GM21737 (cell line): ENCODE data around the gene SLK.

Experiments
- ATAC-seq: cut with Tn5 transposase; IDR thresholded peaks from one replicate; pipeline ENCODE4 v1.9.1; 2021; ENCODE audit warnings: mild to moderate bottlenecking, moderate library complexity; ENCODE audit not compliant: unreplicated experiment

Gene SLK

DNA sequence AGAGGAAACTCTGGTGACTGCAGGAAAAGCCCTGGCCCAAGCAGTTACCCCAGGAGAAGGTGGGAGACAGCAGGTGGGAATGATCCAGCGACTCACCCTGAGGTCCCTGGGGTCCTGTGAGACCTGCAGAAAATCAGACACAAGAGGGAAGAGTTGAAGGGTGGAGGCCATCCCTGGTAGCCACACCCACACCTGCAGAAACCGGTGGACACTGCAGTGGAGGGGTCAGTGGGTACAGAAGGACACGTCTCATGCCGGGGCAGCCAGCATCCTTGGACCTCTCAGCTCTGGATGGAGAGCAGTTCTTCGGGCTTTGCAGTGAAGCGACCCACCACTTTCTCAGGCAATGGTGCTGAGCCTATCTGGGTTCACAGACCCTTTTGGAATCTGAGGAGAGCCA, 79.7 kb downstream of the SLK start:
- ATAC-seq: no peak

DNA sequence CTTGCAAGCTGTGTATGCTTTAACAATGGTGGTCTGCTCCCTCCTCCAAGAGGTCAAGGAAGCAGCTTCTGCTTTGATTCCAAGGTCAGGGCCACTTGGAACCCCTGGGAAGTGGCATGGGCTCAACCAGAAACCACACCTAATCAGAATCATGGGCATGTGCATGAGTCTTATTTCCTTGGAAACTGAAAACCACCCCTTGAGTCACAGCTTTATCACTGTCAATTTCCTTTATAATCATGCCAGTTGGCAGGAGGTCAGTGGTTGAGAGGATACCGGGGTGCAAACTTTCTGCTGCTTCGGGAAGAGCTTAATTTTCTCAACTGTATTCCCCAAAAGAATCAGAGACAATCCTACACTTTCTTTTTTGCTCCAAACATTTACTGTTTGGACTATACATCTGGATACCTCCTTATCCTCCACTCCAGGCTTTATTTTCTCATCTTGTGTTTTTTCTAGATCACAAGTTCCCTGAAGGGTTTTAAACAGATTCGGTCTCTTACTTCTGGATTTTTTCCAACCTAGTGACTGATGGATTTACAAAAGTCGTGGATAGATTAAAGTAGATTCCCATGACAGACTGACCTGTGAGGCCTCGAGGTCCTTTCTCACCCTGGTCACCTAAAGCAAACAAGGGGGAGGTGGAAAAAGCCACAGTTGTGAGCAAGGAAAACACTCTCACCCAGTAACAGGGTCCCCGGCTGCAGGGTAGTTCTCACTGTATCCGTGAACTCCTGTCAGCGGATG, 82.7 kb downstream of the SLK start:
- ATAC-seq: no peak

DNA sequence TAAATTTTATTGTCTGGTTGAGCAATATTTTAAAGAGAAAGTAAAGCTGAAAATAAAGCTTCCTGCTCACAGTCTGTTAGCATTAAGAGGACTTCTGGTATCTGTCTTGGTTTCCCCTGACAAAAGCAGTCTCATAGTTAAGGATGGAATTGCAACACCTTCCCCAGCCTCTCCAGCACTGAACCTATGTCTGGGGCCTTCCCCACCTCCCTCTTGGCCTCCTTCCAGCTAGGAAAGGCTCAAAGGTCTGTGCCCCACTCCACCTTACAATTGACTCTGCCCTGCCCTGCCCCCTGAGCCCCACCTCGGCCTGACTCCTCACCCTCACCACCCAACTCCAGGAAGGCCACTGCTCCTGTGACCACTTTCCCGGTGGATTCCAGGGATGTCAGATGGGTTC, 85.5 kb downstream of the SLK start:
- no peak for ATAC-seq

DNA sequence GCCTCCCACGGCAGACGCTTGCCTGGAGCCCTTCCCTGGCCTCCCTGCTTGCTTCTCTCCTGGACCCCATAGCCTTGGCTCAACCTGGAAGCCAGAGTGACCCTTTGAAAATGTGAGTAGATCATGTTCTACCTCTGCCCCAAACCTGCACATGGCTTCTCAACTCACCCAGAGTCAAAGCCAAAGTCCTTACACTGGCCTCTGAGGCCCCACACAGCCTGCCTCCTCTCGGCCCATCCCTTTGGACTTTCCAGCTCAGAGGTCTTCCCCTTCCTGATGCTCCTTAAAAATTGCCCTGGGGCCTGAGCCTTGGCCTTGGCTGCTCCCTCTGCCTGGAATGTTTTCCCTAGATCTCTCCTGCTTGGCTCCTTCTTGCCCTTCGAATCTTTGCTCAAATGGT, 86.3 kb downstream of the SLK start:
- ATAC-seq: no peak

DNA sequence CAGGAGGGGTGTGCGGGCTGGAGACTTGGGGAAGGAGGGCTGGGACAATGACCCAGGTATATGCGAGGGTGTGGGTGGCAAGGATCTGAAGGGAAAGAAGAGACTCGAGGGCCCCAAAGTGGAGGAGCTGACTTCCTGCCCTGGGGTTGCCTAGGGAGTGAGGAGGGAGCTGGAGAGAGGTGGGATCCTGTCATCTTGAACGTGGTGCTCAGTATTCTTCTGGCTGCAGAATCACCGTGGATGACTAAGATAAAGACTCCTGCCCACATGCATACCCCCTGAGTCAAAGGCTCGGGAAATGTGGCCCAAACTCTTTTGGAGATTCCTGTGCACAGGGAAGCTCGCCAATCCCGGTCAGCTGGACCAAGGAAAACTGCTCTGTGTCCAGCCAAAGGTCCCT, 87.5 kb downstream of the SLK start:
- ATAC-seq: no peak

DNA sequence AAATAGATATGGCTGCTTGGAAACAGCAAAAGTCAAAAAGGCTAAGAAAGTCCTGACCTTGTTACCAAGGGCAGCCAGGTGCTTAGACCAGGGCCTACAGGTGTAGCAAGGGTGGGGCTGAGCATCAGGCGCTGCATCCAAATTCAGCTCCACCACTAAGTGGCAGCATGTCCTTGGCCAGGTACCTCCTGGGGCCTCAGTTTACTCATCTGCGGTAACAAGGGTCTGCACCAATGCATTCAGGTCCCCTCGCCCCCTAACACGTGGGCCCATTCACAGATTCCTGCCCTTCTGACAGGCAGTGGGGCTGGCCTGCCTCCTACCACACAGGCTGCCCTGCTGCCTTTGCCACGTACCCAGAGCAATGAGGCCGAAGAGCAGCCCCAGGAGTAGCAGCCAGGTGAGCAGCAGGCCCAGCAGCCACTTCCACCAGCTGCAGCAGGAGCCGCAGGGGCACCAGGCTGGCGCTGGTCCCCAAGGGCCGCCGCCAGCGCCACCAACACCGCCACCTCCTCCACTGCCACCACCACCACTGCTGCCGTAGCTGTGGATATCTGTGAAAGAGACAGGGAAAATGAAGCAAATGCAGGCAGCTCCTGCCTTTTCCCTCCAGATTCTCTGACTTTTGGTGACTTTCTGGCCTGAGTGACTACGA, 89.8 kb downstream of the SLK start:
- ATAC-seq: no peak

DNA sequence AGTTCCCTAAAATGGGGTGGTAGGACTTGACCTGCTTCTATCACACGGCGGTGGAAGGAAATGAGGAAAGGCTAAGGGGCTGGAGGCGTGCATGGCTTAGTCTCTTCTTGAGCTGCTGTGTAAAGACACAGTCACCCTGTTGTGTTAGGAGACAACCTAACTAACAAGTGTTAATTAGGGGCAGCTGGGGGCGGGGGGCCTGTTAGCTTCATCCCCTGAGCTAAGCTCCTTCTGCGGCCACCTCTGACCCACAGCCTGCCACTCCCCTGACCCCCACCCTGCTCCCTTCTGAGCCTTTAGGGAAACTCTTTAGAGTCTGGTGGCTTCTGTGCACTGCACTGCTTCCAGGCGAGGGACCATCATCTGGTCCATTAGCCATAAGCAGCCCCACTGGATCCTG, 90.8 kb downstream of the SLK start:
- no peak for ATAC-seq

DNA sequence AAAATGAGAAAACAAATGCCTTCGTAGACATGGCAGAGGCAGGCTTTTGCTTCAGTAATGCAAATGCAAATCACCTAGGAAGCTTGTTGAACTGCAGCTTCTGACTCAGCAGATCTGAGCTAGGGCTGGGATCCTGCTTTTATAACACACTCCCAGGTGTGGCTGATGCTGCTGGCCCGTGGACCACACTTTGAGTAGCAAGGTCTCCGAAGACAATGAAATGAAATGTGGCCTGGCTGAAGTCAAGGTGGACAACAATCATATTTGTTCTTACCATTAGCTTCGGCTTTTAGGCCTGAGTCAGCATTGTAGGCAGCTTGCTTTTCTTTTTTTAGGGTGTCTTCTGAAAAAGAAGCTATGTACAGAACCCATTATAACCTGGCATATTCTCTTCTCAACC, 92.4 kb downstream of the SLK start:
- ATAC-seq: no peak

DNA sequence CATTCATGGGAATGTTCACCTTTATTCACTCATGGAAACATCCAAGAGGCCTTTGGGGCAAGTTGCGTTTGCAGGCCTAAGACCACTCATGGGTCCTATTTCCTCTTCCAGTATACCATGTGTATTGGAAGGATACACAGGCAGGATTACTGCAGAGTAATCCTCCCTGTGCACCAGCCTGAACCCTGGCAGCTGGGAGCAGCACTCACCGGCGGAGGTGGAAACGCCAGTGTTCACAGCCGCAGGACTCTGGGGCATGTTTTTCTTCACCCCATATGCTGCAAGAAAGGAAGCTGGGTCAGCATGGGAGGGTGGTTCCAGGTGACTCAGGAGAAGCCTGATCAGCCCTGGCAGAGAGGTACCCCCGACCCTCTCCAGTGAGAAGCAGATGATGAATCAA, 94.3 kb downstream of the SLK start:
- no peak for ATAC-seq

DNA sequence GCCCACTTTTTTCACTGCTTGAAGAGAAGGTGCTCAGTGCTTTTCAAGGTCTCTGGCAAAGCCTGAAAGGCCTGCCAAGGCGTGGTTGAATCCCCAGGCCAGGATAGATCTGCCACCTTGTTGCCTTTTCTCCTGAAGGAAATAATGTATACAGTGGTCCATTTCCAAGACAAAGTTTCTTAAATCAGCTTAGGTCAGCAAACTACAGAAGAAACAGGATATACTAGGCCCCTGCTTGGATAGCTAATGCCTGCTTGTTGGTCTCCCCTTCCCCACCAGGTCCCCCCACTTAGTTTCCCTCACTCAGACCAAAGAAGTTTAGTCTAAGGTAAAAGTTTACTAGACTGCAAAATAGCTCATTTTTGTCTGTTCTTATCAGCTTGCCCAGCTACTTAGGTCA, 98.8 kb downstream of the SLK start:
- no peak for ATAC-seq

DNA sequence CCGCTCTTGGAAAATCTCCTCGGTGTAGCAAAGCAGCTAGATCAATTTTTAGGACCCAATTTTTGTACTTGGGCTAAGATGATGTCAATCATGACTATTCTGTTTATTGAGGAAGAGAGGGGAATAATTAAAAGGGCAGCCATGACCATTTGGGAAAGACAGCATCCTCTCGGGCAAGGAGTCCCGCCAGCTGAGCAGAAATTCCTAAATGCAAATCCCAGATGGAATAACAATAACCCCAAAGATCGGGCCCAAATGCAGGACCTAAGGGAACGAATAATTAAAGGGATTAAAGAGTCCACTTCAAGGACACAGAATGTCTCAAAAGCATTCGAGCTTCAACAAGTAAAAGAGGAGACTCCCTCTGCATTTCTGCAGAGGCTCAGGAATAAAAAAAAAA, 100.0 kb downstream of the SLK start:
- ATAC-seq: no peak

DNA sequence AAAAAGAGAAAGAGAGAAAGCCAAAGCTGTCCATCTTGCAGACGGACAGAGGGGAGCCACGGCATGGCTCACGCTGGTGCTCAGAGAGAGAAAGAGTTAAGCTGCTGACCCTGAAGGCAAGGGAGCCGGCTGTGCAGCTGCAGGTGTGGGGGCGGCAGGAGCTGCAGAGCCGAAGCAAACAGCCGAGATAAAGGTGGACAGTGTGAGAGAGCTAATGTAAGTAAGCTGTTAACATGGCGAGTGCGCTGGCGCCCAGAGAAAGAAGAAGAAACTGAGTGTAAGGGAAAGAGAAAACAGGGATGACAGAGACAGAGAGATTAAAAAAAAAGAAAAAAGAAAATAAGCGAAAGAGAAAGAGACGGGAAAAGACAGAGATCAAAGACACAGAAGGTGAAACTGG, 100.6 kb downstream of the SLK start:
- no peak for ATAC-seq

DNA sequence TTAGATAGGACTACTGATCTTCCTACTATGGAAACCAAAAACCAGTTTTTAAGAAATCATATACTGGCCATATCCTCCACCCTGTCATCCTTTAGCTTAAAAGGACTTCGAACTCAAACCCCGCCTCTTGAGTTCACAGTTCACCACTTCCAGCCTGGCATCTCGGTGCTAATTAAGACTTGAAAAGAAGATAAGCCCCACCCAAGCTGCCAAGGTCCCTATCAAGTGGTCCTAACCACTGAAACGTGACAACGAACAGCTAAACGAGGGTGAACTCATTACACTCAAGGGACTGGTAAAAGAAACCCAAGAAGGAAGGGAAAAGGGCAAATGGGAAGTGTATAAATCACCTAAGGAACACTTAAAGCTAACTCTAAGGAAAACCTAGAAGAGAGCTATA, 102.7 kb downstream of the SLK start:
- ATAC-seq: no peak

DNA sequence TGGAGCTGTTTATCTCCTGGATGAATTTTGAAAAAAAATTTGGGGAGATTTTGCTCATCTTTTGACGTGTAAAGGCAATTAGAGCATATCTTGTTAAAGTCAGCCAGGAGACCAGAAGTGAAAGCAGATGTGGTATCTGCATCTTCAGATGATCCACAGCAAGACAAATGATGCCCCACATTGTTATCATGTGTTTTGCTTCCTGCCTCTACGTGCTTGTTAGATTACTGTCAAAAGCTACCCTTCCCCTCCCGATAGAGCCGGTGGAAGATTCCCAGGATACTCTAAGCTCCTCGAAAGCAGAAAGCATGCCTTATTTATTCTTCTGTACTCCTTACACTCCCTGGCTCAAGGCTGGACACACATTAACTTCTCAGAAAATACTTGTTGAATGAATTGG, 105.8 kb downstream of the SLK start:
- ATAC-seq: no peak

DNA sequence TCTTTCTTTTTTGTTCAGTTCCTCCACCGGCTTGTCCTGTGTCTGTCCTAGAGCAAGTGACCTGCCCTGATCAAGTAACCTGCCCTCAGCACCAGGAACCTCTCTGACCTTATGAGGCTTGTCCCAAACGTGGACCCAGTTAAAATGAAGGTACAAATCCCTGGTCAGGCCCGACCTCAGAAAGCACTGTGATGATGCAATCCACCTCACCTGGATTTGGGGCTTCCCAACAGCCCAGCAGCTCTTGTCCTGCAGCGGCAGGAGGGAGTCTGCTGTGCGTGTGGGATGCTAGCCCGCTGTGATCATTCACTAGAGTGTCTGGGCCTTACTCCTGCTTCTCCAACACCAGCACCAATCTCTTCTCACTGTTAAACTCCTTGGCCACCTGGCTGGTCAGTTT, 107.6 kb downstream of the SLK start:
- ATAC-seq: no peak

DNA sequence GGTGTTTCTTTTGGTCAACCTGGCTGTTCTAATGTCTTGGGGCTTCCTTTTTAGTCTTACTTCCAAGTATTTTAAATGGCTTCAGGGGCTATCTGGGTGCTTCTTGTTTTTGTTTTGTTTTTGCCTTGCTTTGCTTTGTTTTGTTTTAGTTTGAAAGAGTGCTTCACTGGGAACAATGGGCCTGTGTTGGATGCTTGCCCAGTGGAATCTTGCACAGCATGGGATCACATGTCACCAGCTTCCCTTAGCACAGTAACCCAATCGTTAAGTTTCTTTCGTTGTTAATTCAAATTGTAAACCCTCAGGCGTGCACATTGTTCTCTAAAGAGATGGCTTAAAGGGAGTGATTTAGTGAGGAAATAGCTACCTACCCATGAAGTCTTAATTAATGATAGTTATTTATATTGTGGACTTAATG, 109.8 kb downstream of the SLK start:
- no peak for ATAC-seq

DNA sequence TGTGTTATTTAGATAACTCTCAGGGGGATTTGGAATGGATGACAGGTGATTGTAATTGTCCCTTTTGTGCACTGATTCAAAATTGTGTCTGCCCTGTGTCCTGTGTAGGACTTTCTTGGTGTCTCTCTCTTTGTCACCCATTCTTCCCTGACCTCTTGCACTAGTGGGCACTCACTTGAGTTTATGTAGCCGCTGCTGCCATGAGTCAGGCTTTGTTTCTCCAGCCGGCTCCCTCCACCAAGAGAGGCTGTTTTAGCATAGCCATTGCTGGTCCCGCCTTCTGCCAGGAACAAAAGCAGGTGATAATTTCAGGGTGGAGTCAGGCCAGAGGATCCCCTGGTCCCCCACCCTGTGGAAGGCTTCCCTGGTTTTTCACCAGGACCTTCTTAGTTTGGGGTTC, 110.3 kb downstream of the SLK start:
- ATAC-seq: no peak

DNA sequence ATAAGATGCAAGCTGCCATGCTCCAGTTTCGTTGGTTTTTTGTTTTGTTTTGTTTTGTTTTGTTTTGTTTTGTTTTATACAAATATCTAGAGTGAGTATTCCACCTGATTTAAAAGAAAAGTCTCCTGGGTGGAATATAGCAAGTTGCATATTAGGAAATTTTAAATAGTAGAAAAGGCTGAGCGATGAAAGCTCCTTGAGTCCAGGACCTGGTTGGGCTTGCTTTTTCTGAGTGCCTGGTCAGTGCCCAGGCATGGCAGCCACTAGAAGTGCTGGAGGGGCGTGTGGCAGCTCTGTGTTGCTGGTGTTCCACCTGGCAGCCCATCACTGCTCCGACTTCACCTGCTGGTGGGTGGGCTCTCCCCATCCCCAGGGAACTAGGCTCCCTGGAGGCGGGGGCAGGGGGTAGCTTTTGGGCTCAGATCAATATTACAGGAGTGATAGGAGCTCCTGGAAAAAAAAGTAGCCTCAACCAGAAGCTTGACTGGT, 110.8 kb downstream of the SLK start:
- no peak for ATAC-seq
